ENCODE data around the gene THSD4.

Gene THSD4

GRCh38 chr15:71219101-71219500 is 103.8 kb downstream of the THSD4 start:
- no peak overlapping the region for H3K4me3 ChIP-seq (replicated peaks; ENCODE audit: low read depth, low read length)
- TF ChIP-seq CTCF (IDR thresholded peaks at IDR 0.05; ENCODE audit: low read length, missing control alignments), result no peak
- DNase-seq (ENCODE audit: low read depth), result no peak

- TF ChIP-seq CTCF (IDR thresholded peaks at IDR 0.05; ENCODE audit: low read length, missing control alignments), result no peak
- no peak overlapping the region for H3K4me3 ChIP-seq (replicated peaks; ENCODE audit: low read depth, low read length)
- peak; percentile 90 for DNase-seq (ENCODE audit: low read depth)
Measured at GRCh38 chr15:71219645-71220044, 104.4 kb downstream of the THSD4 start.

- no peak for DNase-seq (ENCODE audit: low read depth)
- no peak for TF ChIP-seq CTCF (IDR thresholded peaks at IDR 0.05; ENCODE audit: low read length, missing control alignments)
- no peak overlapping the region for H3K4me3 ChIP-seq (replicated peaks; ENCODE audit: low read depth, low read length)
Measured at GRCh38 chr15:71220828-71221227, 105.6 kb downstream of the THSD4 start.

- H3K4me3 ChIP-seq (replicated peaks; ENCODE audit: low read depth, low read length), result no peak overlapping the region
- DNase-seq (ENCODE audit: low read depth), result no peak
- no peak for TF ChIP-seq CTCF (IDR thresholded peaks at IDR 0.05; ENCODE audit: low read length, missing control alignments)
Measured at GRCh38 chr15:71221417-71221816, 106.1 kb downstream of the THSD4 start.

- DNase-seq (ENCODE audit: low read depth), result no peak
- no peak overlapping the region for H3K4me3 ChIP-seq (replicated peaks; ENCODE audit: low read depth, low read length)
- TF ChIP-seq CTCF (IDR thresholded peaks at IDR 0.05; ENCODE audit: low read length, missing control alignments), result no peak
Measured at GRCh38 chr15:71223516-71223915, 108.2 kb downstream of the THSD4 start.

- DNase-seq (ENCODE audit: low read depth), result no peak
- TF ChIP-seq CTCF (IDR thresholded peaks at IDR 0.05; ENCODE audit: low read length, missing control alignments), result no peak
- H3K4me3 ChIP-seq (replicated peaks; ENCODE audit: low read depth, low read length), result no peak overlapping the region
Measured at GRCh38 chr15:71224024-71224423, 108.8 kb downstream of the THSD4 start.

GRCh38 chr15:71225851-71226250 is 110.6 kb downstream of the THSD4 start:
- TF ChIP-seq CTCF (IDR thresholded peaks at IDR 0.05; ENCODE audit: low read length, missing control alignments), result no peak
- H3K4me3 ChIP-seq (replicated peaks; ENCODE audit: low read depth, low read length), result no peak overlapping the region
- DNase-seq (ENCODE audit: low read depth), result no peak

Measured in fibroblast of pulmonary artery (primary cell).